Liver (tissue), 9 donors: Measurements from ENCODE around the gene CD209. TPM values are rescaled to one million over a fixed set of nuclear protein-coding genes. Genes with fewer than 3 reads are reported as not detected.

Experiments
- DNase-seq: peaks from one replicate; pipeline ENCODE4 v3.0.0-alpha.2; 2017; ENCODE audit warnings: low spot score
- H3K27ac ChIP-seq, 2 donors: one replicate each; pipeline ENCODE4 v1.7.0; 2013; ENCODE audit warnings: inconsistent platforms in 2 of 2, low read length in 2 of 2, control low read depth in 1 of 2, low read depth in 1 of 2, mild to moderate bottlenecking in 1 of 2
- H3K27me3 ChIP-seq, 4 donors: one replicate each; pipeline versions ENCODE4 v1.6.1 to v1.7.0; 2013; ENCODE audit warnings: low read length in 3 of 4, inconsistent platforms in 1 of 4, mild to moderate bottlenecking in 1 of 4, moderate library complexity in 1 of 4; ENCODE audit not compliant: control insufficient read depth in 4 of 4, insufficient read depth in 4 of 4
- H3K36me3 ChIP-seq, 4 donors: one replicate each; pipeline versions ENCODE4 v1.6.1 to v1.7.0; 2013; ENCODE audit warnings: low read length in 3 of 4, mild to moderate bottlenecking in 3 of 4, low read depth in 1 of 4, moderate library complexity in 1 of 4; ENCODE audit not compliant: control insufficient read depth in 4 of 4, insufficient read depth in 3 of 4
- H3K4me1 ChIP-seq, 4 donors: one replicate each; pipeline versions ENCODE4 v1.6.1 to v1.7.0; 2013; ENCODE audit warnings: low read length in 3 of 4, mild to moderate bottlenecking in 3 of 4, moderate library complexity in 1 of 4; ENCODE audit not compliant: control insufficient read depth in 4 of 4, insufficient read depth in 4 of 4
- H3K4me3 ChIP-seq, 3 donors: one replicate each; pipeline versions ENCODE4 v1.6.1 to v1.7.0; 2013; ENCODE audit warnings: low read length in 3 of 3, control low read depth in 1 of 3, low read depth in 1 of 3, mild to moderate bottlenecking in 1 of 3
- H3K9ac ChIP-seq, 2 donors: one replicate each; pipeline ENCODE4 v1.7.0; 2013; ENCODE audit warnings: low read length in 2 of 2, mild to moderate bottlenecking in 2 of 2, moderate library complexity in 2 of 2, control low read depth in 1 of 2, low read depth in 1 of 2
- H3K9me3 ChIP-seq, 4 donors: one replicate each; pipeline versions ENCODE4 v1.6.1 to v1.7.0; 2013; ENCODE audit warnings: low read length in 3 of 4; ENCODE audit not compliant: control insufficient read depth in 4 of 4
- FOXA1 ChIP-seq: IDR thresholded peaks from 2 replicates; pipeline ENCODE4 v1.6.1; 2016; ENCODE audit warnings: antibody characterized with exemption
- HNF4A ChIP-seq, 2 donors: conservative IDR thresholded peaks; 2 replicates each; pipeline ENCODE4 v1.6.1; 2016; ENCODE audit warnings: antibody characterized with exemption in 2 of 2, mild to moderate bottlenecking in 2 of 2
- HNF4G ChIP-seq: IDR thresholded peaks from 2 replicates; pipeline ENCODE4 v1.6.1; 2016; ENCODE audit warnings: antibody characterized with exemption
- NR2F2 ChIP-seq: IDR thresholded peaks from 2 replicates; pipeline ENCODE4 v1.6.1; 2016; ENCODE audit warnings: antibody characterized with exemption
- RAD21 ChIP-seq, 2 donors: IDR thresholded peaks; 2 replicates each; pipeline ENCODE4 v1.6.1; 2016; ENCODE audit warnings: antibody characterized with exemption in 2 of 2, mild to moderate bottlenecking in 2 of 2
- RXRA ChIP-seq, 2 donors: IDR thresholded peaks; 2 replicates each; pipeline ENCODE4 v1.6.1; 2017 to 2018; ENCODE audit warnings: antibody characterized with exemption in 2 of 2, mild to moderate bottlenecking in 1 of 2
- SP1 ChIP-seq: IDR thresholded peaks from 2 replicates; pipeline ENCODE4 v1.6.1; 2018; ENCODE audit warnings: antibody characterized with exemption, mild to moderate bottlenecking
- TAF1 ChIP-seq: conservative IDR thresholded peaks from 2 replicates; pipeline ENCODE4 v1.6.1; 2016; ENCODE audit warnings: antibody characterized with exemption, mild to moderate bottlenecking
- YY1 ChIP-seq: IDR thresholded peaks from 2 replicates; pipeline ENCODE4 v1.6.1; 2016; ENCODE audit warnings: antibody characterized with exemption, mild to moderate bottlenecking
- WGBS: extraction: QIAGEN DNeasy Blood & Tissue Kit; methylation state at CpG from one replicate; pipeline ENCODE4 v1.1.7; 2013; 5-methylcytosine and 5-hydroxymethylcytosine counted together
- polyA plus RNA-seq, 2 donors: library from polyadenylated mRNA; stranded (reverse) in 1 of 2; unstranded in 1 of 2; fragments of 200-250 nt in 1 of 2; fragments of >200 nt in 1 of 2; fragmentation: Nextera tagmentation in 1 of 2; extraction: Ambion mirVana in 1 of 2; gene quantifications; one replicate each; pipeline versions ENCODE4 v1.2.1 to v1.2.3, GENCODE V29; 2013 to 2015
- total RNA-seq, 2 donors: library from RNA; depleted of rRNA; stranded (reverse); fragments of >200 nt; gene quantifications; one replicate each; pipeline ENCODE4 v1.2.3, GENCODE V29; 2014
- TF ChIP-seq, protein P1 (sequence below): IDR thresholded peaks from 2 replicates; pipeline ENCODE4 v1.6.1; 2016; ENCODE audit warnings: antibody characterized with exemption, mild to moderate bottlenecking
- TF ChIP-seq, protein P2 (sequence below): fragments of 150-350 bp; IDR thresholded peaks from 2 replicates; pipeline ENCODE4 v1.5.1; 2017; ENCODE audit warnings: improper control_type of control experiment, low read depth, low read length; ENCODE audit not compliant: missing input control
- donor health status: healthy.
- donor health status: healthy.
- donor health status: healthy.
- donor health status: healthy.
- donor health status: healthy.

CD209 gene
- total RNA-seq (1 to 10 TPM; 1.6 to 1.9 TPM), polyA plus RNA-seq (1 to 10 TPM in 1 of 2 donors, under 1 TPM in 1; 0.44 to 3.5 TPM)

- peaks cover 0 to 3% (median 0%) of the 10 kb centered on the region in 4 donors for H3K9me3 ChIP-seq
- no peaks in the 10 kb centered on the region for H3K36me3 ChIP-seq
- no peaks in the 10 kb centered on the region for H3K4me1 ChIP-seq
- no peaks in the 10 kb centered on the region for H3K27me3 ChIP-seq
- no peak for TF ChIP-seq YY1
- TF ChIP-seq RXRA (IDR thresholded peaks at IDR 0.05), result no peak
- no peak for TF ChIP-seq HNF4A (conservative IDR thresholded peaks at IDR 0.05)
- TF ChIP-seq HNF4G, result no peak
- H3K27ac ChIP-seq, result no peak within 1 kb of the TSS
- DNase-seq, result no peak
- WGBS, result 73% methylated on average over 7 of the region's 7 CpGs
- H3K4me3 ChIP-seq, result no peak within 1 kb of the TSS
- H3K9ac ChIP-seq, result no peak within 1 kb of the TSS
Measured at GRCh38 chr19:7746903-7747884, at the start of gene CD209. Gene CD209, minus strand, starts transcription at chr19:7747534. Its CDS starts 23 bp downstream, at chr19:7747511.

DNA sequence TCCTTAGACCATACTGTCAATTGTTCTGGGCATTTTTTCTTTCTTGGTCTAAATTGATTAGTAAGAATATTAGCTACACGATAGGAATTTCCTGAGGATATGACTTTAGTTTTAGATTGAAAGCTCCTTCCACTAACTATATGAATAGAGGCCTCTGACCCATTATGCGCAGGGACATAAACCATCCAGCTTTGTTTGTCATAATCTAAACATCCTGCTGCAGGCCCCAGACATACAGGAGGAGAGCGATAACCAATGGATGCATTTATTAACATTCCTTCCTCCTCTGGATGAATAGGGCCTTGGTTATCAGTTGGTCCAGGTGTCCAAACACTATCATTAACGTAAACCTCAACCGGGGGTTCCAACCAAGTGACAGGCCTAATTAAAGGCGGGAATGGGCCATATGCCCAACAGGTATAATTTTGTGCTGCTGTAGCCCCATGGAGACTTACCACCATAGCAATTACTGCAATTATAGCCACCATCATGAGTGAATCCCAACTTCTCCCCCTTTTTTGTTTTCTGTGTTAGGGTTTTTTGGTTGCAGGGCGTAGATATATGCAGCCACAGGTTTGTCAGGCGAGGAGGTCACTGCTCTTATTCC, 48.3 kb upstream of the CD209 start:
- DNase-seq, result no peak
- Histone ChIP-seq H3K27ac (no peak overlapping the region), H3K9me3 (no peaks in the 10 kb centered on the region), H3K9ac (no peak overlapping the region), H3K4me3 (no peak overlapping the region), H3K36me3 (no peaks in the 10 kb centered on the region), H3K27me3 (no peaks in the 10 kb centered on the region), H3K4me1 (peaks cover 0 to 8% (median 2%) of the 10 kb centered on the region in 4 donors)
- no peak for TF ChIP-seq FOXA1
- no peak for TF ChIP-seq SP1
- TF ChIP-seq, protein P1, sequence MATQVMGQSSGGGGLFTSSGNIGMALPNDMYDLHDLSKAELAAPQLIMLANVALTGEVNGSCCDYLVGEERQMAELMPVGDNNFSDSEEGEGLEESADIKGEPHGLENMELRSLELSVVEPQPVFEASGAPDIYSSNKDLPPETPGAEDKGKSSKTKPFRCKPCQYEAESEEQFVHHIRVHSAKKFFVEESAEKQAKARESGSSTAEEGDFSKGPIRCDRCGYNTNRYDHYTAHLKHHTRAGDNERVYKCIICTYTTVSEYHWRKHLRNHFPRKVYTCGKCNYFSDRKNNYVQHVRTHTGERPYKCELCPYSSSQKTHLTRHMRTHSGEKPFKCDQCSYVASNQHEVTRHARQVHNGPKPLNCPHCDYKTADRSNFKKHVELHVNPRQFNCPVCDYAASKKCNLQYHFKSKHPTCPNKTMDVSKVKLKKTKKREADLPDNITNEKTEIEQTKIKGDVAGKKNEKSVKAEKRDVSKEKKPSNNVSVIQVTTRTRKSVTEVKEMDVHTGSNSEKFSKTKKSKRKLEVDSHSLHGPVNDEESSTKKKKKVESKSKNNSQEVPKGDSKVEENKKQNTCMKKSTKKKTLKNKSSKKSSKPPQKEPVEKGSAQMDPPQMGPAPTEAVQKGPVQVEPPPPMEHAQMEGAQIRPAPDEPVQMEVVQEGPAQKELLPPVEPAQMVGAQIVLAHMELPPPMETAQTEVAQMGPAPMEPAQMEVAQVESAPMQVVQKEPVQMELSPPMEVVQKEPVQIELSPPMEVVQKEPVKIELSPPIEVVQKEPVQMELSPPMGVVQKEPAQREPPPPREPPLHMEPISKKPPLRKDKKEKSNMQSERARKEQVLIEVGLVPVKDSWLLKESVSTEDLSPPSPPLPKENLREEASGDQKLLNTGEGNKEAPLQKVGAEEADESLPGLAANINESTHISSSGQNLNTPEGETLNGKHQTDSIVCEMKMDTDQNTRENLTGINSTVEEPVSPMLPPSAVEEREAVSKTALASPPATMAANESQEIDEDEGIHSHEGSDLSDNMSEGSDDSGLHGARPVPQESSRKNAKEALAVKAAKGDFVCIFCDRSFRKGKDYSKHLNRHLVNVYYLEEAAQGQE, result no peak
- no peak for TF ChIP-seq NR2F2
- no peak for TF ChIP-seq RAD21 (IDR thresholded peaks at IDR 0.05)
- no peak for TF ChIP-seq TAF1
- TF ChIP-seq HNF4A (conservative IDR thresholded peaks at IDR 0.05), result no peak
- TF ChIP-seq, protein P2, sequence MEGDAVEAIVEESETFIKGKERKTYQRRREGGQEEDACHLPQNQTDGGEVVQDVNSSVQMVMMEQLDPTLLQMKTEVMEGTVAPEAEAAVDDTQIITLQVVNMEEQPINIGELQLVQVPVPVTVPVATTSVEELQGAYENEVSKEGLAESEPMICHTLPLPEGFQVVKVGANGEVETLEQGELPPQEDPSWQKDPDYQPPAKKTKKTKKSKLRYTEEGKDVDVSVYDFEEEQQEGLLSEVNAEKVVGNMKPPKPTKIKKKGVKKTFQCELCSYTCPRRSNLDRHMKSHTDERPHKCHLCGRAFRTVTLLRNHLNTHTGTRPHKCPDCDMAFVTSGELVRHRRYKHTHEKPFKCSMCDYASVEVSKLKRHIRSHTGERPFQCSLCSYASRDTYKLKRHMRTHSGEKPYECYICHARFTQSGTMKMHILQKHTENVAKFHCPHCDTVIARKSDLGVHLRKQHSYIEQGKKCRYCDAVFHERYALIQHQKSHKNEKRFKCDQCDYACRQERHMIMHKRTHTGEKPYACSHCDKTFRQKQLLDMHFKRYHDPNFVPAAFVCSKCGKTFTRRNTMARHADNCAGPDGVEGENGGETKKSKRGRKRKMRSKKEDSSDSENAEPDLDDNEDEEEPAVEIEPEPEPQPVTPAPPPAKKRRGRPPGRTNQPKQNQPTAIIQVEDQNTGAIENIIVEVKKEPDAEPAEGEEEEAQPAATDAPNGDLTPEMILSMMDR, result no peak
- 78% methylated on average over 8 of the region's 8 CpGs for WGBS
